Activated gamma-delta T cell (primary cell): ENCODE results near the gene RFLNA.

Experiments
- DNase-seq: peaks from one replicate; lab custom pipeline; 2025; lab: John Stamatoyannopoulos, UW
- total RNA-seq, 2 donors: gene quantifications; one replicate each; lab custom pipeline; 2026; lab: John Stamatoyannopoulos, UW

Gene RFLNA, protein sequence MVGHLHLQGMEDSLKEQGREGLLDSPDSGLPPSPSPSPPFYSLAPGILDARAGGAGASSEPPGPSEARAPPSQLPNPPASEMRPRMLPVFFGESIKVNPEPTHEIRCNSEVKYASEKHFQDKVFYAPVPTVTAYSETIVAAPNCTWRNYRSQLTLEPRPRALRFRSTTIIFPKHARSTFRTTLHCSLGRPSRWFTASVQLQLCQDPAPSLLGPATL
- total RNA-seq: 0 to 0.10 reads per million in 2 donors

DNA sequence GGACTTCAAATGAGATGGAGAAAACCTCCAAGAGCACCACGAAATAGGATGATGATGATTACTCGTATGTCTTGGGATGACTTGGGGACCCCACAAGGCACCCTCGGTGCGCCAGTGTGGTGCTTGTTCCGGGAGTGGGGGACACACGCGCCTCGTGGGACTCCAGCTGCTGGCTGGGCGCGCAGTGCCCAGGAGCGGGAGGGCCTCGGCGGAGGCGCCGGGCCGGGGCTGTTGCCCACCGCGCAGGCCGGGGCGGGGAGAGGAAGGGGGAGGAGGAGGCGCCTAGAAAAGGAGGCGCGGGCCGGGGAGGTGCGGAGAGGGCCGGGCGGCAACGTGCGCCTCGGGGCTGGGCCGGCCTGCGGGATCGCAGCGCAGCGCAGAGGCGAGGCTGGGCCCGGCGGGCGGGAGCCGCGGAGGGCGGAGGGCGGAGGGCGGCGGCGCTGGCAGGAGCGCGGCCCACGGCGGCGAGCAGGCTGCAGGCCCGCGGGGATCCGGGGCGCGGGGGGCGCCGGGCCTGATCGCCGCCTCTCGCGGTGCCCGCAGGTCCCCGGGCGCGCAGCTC, at the start of gene RFLNA:
Gene RFLNA, plus strand, starts transcription at position 314 of the 562 bp plus-strand sequence. CDS start 337 bp downstream, outside the sequence.
- no peak for DNase-seq

DNA sequence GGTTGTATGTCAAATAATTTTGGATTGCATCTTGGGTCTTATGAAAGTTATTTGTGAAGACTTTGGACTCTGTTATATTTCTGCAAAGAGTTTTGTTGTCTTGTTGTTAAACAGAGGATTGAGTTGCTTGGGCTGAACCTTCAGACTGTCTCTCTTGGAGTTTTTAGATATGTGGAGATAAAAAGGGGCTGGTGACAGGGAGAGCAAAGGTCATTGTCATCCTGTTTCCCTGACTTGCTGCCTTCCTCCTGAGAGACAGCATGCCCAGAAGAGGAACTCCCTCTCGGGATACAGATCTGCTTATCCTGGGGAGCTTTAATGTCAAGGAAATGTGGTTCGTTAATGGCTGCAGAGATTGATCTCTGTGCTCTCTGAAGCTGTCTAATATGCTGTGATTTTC, 47.6 kb upstream of the RFLNA start:
- no peak for DNase-seq

DNA sequence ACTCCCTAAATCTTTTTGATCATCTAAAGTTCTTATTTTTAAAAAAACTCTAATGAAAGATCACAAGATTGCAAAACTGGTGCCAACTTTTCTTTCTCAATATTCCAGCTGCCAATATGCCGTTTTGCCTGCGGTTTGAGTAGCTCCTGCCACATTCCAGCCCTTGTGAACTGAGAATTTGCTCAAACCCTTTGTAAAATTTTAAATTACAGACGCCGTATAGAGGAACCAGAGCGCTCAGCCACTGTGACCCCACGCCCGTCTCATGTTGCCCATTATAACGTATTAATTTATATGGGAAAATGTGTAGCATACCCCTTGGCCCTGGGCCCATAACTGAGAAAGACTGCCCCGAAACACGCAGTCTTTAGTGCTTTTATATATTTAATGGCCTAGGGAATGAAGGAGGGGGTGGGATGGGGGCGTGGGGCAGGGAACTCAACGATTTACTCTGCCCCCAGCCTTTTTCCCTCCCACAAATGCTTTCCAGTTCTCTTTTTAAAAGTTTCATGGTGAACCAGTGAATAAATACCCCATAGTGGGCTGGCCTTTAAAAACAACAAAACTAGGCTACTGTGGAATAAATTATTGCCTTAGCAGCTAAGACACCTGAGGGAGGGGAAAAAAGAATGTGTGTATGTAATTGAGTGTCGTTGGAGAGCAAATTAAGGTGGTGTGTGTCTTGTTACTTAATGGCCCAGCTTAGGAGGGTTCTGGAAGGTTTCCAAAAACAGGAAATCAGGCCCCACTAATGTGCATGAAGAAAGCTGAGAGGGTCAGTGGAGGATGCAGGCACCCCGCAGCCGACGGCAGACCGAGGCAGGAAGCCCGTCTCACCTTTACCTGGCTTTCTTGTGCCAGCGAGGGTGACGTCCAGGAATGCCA, 45.7 kb upstream of the RFLNA start:
- no peak for DNase-seq

DNA sequence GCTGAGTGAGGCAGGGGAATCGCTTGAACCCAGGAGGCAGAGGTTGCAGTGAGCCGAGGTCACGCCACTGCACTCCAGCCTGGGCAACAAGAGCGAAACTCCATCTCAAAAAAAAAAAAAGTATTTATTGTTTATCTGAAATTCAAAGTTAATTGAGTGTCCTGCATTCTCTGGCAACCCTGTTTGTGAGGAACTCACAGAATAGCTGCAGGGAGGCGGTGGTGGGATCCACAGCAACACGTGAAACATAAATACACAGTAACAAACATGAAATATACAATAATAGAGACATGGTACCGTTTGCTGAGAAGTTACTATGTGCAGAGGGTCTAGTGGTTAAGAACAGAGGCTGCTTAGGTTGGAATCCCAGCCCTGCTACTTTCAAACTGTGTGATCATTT, 43.7 kb upstream of the RFLNA start:
- no peak for DNase-seq

DNA sequence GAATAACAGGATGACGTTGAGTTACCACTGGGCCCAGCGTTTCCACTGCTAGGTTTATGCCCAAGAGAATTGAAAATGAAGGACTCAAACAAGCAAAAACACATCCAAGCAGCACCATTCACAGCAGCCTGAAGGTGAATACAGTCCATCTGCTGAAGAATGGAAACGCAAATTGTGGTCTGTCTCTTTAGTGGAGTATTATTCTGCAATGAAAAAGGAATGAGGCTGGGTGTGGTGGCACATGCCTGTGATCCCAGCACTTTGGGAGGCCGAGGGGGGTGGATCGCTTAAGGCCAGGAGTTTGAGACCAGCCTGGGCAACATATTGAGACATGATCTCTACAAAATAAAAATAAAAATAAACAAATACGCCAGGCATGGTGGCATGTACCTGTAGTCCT, 41.9 kb upstream of the RFLNA start:
- no peak for DNase-seq

DNA sequence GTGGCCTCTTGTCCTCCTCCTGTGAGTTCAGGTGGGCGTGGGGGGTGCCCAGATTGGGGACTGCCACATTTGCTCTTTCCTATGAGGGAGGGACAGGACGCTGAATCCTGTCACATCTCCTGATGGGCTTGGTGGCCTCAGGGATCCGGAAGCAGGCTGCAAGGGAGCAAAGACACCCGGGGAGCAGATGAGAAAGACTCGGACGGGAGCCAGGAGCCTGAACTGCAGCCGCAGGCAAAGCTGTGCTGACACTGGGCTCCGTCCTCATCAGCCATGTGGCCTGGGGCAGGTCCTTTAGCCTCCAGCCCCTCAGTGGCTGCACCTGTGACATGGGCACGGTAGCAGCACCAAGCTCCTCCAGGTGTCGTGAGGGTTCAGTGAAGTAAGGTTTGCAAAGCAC, 40.8 kb upstream of the RFLNA start:
- DNase-seq: no peak

DNA sequence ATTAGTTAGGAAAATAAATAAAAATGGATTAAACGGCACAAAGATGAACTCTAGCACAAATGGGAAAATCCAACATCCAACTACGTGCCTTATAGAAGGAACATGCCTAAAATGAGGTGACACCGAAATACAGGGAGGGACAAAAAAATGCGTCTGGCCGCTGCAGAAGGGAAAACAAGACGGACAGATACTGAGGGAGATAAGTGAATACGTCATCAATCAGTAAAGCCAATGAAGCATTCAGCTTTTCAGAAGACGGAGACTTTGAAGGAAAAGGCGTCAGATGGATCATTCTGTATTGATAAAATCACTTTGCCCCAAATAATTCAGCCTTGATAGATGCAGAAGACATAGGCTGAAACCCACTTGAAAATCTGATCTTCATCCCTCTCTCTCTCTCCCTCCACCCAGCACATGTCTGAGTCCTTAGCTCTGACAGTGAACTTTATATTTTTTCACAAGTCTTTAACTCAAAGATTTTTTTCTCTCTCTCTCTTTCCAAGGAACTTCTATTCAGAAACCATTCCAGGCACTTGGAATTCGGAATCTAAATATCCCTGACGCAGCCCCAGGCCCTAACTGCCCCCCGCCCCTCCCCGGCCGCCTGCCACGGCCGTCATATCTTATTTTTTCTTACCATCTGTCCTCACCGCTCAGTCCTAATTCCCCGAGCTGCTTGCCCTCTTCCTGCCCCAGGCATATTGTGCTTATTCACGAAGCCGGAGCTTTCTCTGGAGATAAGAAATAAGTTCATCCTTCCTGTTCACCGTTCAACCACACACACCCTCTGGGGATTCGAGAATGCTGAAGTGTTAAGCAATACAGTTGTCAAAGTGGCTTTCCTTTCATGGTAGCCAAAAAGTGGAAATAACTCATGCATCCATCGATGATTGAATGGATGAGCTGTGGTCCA, 35.5 kb upstream of the RFLNA start:
- DNase-seq: no peak

DNA sequence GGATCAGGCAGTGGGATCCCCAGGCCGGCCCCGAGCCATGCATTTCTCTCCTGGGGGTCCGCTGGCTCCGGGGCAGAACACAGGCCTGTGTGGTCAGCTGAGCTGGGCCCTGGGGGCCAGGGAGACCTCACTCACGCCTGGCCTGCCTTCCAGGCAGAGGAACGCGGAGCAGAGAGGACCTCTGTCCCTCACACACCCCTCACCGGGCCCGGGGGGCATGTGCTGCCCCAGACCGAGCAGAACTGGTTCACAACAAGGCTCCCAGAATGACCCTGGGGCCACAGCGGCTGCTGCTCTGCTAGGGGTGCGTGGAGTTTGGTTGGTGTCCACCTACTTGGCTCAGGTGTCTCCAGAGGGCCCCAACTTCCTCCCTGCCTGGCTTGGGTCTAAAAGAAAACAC, 33.0 kb upstream of the RFLNA start:
- DNase-seq: no peak

DNA sequence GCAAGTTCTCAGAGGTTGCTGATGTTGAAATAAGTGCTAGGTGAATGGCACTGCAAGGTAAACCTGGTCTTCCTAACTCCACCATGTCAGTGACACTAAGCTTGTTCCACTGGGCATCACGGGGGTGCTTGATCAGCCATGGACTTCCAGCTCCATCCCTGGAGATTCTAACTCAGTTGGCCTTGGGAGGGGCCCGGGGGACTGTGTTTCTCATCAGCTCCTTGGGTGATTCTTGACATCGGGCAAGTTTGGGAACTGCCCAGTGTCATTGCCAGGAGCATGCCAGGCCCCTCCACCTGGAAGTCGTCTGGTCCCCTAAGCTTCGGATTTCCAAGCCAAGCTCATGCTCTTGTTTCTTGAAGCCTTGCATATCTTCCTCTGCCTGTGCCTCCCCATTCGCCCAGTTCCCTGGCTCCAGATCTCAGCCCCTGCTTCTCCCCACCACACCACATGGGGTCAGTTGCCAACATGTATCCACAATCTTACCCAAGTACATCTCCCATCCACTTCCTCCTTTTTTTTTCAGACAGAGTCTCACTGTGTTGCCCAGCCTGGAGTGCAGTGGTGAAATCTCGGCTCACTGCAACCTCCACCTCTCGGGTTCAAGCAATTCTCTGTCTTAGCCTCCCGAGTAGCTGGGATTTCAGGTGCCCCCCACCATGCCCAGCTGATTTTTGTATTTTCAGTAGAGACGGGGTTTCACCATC, 30.7 kb upstream of the RFLNA start:
- no peak for DNase-seq

DNA sequence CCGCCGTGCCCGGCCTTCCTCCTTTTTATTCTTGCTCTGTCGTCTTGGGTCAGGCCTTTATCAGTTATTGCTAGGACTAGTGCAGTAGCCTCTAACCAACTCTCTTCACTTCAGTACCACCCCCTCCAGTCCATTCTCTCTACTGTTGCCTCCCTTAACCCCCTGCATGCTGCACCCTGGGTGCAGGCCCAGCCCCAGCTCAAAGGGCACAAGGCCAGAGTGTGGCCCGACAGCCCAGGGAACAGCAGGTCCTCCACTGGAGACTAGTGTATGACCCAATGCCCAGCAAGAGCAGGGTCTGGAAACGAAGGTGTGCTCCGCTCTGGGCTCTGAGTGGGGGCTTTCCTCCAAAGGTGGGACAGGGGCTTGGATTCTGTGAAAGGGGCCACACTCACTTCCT, 30.0 kb upstream of the RFLNA start:
- no peak for DNase-seq

DNA sequence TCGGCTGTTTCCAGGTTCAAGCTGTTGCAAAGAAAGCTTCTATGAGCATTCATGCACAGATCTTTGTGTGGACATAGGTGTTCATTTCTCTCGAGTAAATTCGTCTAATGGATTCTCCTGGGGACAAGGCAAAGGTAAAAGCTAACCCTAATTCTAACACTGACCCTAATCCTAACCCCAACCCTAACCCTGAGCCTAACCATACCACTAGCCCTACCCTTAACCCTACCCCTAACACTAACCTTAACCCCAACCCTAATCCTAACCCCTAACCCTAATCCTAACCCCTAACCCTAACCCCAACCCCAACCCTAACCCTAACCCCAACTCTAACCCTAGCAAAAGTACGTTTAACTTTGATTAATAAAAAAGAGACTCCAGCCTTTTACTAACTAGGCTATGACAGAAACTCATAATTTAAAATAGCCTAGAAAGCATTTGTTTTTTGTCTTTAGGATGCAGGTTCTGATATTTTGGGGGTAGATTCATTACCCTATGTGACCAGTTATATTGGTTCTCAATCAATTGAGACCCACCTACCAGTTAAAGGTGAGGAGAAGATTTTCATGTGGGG, 27.6 kb upstream of the RFLNA start:
- no peak for DNase-seq

DNA sequence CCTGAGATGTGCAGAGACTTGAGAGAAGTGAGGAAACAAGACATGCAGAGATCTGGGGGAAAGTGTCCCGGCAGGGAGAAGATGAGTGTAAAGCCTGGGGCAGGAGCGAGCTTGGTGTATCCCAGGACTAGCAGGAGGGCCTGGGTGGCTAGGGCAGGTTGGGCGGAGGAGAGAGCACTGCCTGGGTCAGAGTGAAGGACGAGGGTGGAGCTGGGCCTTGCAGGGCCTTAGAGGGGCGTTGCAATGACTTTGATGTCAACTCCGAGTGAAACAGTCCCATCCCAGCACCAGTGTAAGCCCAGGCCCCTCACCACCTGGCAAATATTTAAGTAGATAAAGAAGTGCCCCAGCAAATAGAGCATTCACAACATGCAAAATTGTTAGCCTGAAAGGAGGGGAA, 24.2 kb upstream of the RFLNA start:
- no peak for DNase-seq

DNA sequence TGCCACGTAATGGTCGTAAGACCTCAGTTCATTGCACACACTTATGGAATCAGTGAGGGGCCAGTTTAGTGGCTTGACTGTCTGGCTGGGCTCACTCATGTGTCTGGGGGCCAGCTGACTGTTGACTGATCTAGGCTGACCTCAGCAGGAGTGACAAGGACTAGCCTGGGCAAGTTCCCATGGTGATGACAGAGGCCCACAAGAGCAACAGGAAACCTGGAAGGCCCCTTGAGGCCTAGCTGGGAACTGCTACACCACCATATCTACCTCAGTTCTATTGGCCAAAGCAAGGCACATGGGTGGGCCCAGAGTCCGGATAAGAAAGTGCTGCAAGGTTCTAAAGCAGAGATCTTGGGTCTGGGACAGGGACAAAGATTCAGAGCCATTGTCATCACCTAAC, 21.3 kb upstream of the RFLNA start:
- DNase-seq: no peak

DNA sequence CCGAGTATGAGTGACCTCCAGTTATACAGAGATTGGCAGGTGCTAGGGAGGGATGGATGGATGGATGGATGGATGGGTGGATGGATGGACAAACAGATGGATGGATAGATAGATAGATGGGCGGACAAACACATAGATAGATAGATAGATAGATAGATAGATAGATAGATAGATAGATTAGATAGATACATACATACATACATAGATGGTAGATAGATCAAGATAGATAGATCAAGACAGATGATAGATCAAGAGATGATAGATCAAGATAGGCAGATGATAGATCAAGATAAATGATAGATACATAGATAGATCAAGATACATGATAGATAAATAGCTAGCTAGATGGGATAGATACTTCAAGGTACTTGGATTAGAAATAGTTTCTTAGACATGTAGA, 18.6 kb upstream of the RFLNA start:
- DNase-seq: no peak

DNA sequence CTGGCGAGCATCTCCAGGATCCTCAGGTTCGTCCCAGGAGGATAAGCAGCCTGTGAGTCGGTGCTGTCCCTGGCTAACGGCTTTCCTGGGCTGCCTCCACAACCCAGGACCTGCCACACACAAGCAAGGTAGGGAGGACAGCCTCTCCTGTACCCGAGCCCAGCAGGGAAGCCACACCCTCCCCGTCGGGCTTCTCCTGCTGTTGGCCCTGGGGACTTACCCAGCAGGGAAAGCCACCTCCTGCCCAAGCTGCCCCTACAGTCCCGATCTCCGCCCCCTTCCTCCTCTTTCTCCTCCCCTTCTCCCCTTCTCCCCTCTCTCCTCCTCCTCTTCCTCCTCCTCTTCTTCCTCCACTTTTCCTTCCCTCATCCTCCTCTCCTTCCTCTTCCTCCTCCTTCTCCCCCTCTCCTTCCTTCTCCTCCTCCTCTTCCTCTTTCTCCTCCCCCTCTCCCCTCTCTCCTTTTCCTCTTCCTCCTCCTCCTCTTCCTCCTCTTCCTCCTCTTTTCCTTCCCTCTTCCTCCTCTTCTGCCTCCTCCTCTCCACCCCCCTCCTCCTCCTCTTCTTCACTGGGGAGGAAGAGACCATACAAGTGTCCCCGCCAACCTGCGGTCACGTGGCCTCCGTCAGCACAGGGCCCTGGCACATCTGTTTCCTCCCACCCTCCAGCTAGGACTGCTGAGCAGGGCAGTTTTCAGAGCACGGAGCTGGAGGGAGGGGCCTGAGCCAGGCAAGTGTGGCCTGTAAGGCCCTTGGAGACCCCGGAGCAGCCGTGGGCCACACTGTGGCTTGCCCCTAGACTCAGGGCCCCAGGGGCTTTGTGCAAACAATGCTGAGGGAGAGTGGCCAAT, 17.3 kb upstream of the RFLNA start:
- DNase-seq: no peak

DNA sequence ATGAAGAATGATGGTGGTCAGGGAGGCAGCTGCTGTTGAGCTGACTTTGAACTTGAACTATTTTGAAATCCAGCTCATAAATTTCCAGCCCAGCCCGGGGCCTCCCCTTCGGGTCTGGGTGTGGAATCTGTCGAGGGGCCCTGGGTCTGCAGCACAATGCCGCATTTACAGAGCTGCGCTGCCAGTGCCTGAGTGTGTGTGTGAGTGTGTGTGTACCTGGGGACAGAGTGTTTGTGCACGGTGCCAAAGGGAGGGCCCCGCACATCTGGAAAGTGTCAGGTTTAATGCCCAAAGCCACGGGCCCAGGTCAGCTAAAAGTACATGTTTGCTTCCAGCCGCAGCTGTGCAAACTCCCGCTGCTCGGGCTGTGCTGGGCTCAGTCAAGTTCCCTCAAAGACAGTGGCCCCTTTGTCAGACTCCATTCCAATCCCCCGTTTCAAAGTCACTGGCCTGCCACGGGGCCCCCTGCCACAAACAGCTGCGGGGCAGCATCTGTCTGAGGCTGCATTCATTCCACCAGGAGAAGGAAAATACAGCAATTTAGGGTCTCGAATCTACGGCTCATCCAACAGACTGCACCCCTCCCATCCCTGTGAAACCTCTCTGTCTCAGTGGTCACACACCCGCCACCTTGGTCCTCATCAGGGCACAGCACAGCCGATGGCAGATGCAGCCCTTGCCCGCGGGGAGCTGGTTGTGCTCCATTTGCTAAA, 16.3 kb upstream of the RFLNA start:
- DNase-seq: no peak

DNA sequence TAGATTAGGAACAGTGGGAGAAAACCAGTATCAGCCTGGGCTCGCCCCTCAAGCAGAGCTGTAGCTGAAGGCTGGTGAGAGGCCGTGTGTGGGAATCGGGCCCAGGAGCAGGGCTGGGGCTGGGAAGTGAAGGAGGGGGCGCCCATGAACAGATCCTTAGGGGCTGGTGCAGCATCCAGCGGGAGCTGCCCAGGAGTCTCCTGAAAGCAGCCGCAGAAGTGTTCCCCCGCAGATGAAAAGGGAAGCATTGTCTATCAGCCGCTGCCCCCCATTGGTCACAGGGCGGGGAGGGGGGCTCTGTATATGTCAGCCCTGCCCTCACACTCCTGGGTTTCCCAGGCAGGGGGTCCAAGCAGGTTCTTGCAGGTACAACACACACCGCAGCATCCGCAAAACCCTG, 15.6 kb upstream of the RFLNA start:
- no peak for DNase-seq

DNA sequence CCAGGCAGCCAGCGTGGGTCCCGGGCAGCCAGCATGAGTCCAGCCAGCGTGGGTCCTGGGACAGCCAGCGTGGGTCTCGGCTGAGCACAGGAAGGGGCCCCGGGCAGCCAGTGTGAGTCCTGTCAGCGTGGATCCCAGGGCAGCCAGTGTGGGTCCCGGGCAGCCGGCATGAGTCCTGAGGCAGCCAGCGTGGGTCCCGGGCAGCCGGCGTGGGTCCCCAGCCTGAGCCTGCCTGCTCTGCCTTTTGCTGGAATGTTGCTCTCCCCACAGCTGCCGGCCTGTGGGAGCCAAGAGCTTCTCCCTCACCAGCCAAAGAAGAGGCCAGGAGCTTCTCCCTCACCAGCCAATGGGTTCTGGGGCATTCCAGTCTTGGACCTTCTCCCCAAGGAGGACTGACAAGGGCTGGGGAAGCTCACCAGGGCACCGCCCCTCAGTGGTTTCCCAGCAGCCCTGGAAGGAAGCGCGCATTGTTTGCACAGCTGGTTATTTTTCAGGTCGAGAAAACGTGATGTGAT, 15.0 kb upstream of the RFLNA start:
- DNase-seq: no peak

DNA sequence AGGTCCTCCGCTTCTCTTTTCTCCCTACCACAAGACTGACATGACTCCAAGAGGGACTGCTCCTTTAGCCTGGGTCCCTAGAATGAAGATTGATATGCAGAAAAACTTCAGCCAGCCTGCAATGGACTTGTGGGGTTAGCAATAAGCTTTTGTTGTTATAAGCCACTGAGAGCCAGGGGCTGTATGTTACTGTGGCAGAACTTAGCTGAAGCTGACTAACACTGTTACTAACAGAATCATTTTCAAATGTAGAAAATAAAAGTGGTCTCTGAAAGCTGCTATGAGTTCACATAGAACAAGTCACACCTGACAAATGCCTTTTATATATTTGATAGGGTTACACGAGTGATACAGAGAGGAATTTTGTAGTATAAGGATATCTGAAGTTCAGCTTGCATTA, 13.6 kb upstream of the RFLNA start:
- DNase-seq: no peak
